Activated naive CD8-positive, alpha-beta T cell treated with anti-CD3 and anti-CD28 coated beads, Interleukin-2, amount 50 U/mL, for 24 hours (primary cell): ENCODE results near the gene P2RX2.
A peak's percentile ranks its signal among the peaks of the same experiment; 100 is the strongest.

Experiments
- ATAC-seq: fragments of 150-1000 bp; cut with Tn5 transposase; one replicate; pipeline ENCODE4 v1.10.0; 2021
- DNase-seq: peaks from one replicate; pipeline ENCODE4 v3.0.0; 2021
- H3K27ac Mint-ChIP-seq: one replicate; pipeline ENCODE4 v1.8.0; 2021; ENCODE audit warnings: mild to moderate bottlenecking, mixed read lengths
- H3K27me3 Mint-ChIP-seq: one replicate; pipeline ENCODE4 v1.8.0; 2021; ENCODE audit warnings: mixed read lengths
- H3K36me3 Mint-ChIP-seq: one replicate; pipeline ENCODE4 v1.8.0; 2021; ENCODE audit warnings: low read depth, mixed read lengths
- H3K4me1 Mint-ChIP-seq: one replicate; pipeline ENCODE4 v1.8.0; 2021; ENCODE audit warnings: mixed read lengths
- H3K4me3 Mint-ChIP-seq: one replicate; pipeline ENCODE4 v1.8.0; 2021; ENCODE audit warnings: mild to moderate bottlenecking, moderate library complexity, mixed read lengths
- H3K9me3 Mint-ChIP-seq: one replicate; pipeline ENCODE4 v1.8.0; 2021; ENCODE audit warnings: mixed read lengths

P2RX2 gene

DNA sequence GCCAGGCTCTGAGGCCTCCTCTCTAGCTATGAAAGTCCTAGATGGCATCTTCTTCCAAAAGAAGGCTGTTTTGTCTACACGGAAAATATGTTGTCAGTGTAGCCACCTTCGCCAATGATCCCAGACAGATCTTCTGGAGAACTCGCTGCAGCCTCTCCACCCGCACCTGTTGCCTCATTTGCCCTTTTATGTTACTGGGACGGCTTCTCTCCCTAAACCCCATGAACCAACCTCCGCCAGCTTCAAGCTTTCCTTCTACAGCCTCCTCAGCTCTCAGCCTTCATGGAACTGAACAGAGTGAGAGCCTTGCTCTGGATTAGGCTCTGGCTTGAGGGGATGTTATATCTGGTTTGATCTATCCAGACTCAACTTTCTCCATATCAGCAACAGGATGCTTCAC lies 10.8 kb downstream of the P2RX2 start:
- ATAC-seq, result no peak
- Mint-ChIP-seq H3K27ac (no peak overlapping the region), H3K9me3 (no peaks in the 10 kb centered on the region), H3K36me3 (peaks cover 46% of the 10 kb centered on the region), H3K27me3 (no peaks in the 10 kb centered on the region), H3K4me1 (no peaks in the 10 kb centered on the region), H3K4me3 (no peak overlapping the region)
- no peak for DNase-seq

DNA sequence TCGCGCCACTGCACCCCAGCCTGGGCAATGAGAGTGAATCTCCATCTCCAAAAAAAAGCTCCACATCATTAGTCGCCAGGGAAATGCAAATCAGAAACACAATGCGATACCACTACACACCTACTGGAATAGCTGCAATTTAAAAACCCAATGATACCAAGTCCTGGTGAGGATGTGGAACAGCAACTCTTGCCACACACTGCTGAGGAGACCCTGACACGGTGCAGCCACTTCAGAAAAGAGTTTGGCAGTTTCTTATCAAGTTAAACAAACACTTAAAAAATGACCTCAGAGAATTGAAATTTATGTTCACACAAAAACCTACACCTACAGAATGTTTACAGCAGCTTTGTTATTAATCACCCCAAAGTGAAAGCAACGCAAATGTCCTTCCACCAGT lies 12.1 kb downstream of the P2RX2 start:
- no peak for DNase-seq
- Mint-ChIP-seq H3K27ac (no peak overlapping the region), H3K27me3 (no peaks in the 10 kb centered on the region), H3K4me3 (no peak overlapping the region), H3K9me3 (no peaks in the 10 kb centered on the region), H3K4me1 (no peaks in the 10 kb centered on the region), H3K36me3 (peaks cover 53% of the 10 kb centered on the region)
- no peak for ATAC-seq

DNA sequence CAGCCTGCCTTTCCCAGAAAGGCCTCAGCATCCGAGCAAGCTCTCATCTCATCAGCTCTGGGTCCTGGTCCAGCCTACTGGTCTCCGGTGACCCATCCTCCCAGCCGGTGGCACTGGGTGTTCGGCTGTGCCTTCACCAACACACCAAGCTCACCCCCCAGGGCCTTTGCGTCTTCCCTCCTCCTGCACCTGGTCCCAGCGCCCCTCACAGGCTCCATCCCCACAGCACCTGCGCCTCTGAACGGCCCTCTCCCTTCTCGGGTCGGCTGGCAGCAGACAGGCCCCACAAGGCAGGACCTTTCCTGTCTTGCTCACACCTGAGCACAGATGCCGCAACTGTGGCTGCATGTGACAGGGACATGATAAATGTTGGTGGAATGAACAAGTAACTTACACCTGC lies 13.1 kb downstream of the P2RX2 start:
- ATAC-seq (no peak), DNase-seq (no peak)
- peaks cover 61% of the 10 kb centered on the region for H3K36me3 Mint-ChIP-seq
- H3K4me3 Mint-ChIP-seq, result no peak overlapping the region
- H3K9me3 Mint-ChIP-seq, result no peaks in the 10 kb centered on the region
- no peaks in the 10 kb centered on the region for H3K4me1 Mint-ChIP-seq
- no peaks in the 10 kb centered on the region for H3K27me3 Mint-ChIP-seq
- peak overlapping the region; percentile 24 for H3K27ac Mint-ChIP-seq

DNA sequence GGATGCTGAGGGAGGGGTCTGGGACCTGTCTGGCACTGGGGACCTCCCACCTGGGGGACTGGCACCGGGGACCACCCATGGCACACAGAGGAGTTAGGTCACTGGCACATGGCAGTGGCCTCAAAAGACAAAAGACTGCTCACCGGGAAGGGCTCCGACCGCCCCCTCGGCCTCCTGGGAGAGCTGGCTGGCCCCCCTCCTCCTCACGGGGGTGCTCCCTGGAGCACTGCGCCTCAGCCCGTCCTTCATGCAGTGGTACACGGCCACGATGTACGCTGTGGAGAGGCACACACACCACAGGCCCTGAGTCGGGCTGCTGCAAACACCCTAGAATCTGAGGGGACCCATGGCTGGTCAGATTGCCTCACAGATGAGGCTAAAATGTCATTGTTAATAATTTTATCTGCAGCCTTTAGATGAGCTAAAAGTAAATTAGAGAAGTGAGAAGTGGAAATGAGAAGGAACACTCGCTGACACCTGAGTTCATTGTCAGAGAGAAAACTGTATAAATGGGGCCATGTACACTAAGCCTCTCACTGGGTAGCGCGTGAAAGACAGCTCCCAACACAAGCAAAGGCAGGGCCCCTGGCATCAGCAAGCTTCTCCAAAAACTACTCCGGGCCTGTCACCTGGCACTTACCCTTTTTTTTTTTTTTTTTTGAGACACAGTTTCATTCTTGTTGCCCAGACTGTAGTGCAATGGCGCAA lies 14.1 kb downstream of the P2RX2 start:
- Mint-ChIP-seq H3K36me3 (peaks cover 69% of the 10 kb centered on the region), H3K4me3 (no peak overlapping the region), H3K27ac (no peak overlapping the region), H3K9me3 (no peaks in the 10 kb centered on the region), H3K4me1 (no peaks in the 10 kb centered on the region), H3K27me3 (no peaks in the 10 kb centered on the region)
- DNase-seq (no peak), ATAC-seq (no peak)

DNA sequence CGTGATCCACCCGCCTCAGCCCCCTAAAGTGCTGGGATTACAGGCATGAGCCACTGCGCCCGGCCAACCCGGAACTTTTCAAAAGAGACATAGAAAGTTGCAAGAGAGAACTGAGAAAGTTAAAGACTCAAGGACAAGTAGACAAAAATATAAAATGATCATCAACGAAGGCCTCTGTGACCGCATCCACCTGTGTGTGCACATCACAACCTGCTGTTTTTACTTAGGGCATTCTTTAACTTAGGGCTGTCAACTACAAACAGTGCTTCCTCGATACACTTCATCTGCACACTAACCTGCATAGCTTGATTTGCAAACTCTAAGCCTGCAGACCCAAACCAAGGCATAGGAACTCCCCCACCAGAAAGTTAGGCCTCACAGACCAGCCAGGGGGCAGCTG lies 14.8 kb downstream of the P2RX2 start:
- DNase-seq (no peak), ATAC-seq (no peak)
- no peak overlapping the region for H3K4me3 Mint-ChIP-seq
- H3K27ac Mint-ChIP-seq, result no peak overlapping the region
- H3K4me1 Mint-ChIP-seq, result no peaks in the 10 kb centered on the region
- H3K9me3 Mint-ChIP-seq, result no peaks in the 10 kb centered on the region
- H3K27me3 Mint-ChIP-seq, result no peaks in the 10 kb centered on the region
- peaks cover 73% of the 10 kb centered on the region for H3K36me3 Mint-ChIP-seq

DNA sequence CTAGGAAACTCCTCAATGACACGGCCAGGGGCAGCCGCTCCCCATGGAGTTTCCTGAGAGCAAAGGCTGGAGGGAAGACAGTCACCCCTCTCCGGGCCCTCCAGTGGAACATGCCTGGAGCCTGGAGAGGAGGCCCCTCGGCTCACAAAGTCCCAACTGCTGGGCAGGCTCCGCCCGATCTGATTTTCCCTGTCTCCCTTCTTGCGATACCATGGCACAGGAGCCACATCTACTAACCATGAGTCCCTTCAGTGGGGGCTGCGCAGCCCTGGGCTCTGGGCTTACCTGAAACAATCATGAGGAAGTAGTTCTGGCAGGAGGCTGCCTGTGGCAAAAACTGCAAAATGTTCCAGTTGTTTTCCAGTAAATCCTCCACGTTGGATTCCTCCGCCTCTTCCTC lies 15.3 kb downstream of the P2RX2 start:
- DNase-seq (no peak), ATAC-seq (no peak)
- no peaks in the 10 kb centered on the region for H3K27me3 Mint-ChIP-seq
- H3K9me3 Mint-ChIP-seq, result no peaks in the 10 kb centered on the region
- H3K4me3 Mint-ChIP-seq, result no peak overlapping the region
- no peaks in the 10 kb centered on the region for H3K4me1 Mint-ChIP-seq
- peaks cover 75% of the 10 kb centered on the region for H3K36me3 Mint-ChIP-seq
- H3K27ac Mint-ChIP-seq, result no peak overlapping the region

DNA sequence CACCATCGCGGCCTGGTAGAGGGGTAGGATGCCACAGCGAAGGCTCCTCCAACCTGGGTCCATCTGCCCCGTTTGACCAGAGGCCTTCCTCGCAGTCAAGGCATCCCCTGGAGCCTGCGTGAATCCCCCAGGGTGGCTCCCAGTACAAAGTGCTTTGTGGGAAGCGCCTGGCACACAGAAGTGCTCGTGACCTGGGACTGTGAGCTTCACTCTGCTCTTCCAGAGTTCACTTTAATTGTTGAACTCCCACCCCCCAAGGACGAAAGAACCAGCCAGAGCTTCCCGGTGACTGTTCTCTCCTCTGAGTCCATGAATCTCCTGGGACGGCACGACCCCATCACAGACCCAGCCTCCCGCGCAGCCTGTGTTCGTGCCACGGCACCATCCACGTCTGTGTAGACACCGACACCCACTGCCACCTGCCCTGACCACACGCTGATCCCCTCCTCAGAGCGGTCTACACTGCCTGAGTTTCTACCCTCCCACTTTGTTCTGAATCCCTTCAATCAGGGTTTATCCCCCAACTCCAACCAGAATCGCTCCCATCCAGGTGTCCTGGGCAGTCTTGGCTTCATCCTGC lies 15.9 kb downstream of the P2RX2 start:
- no peak overlapping the region for H3K4me3 Mint-ChIP-seq
- no peak overlapping the region for H3K27ac Mint-ChIP-seq
- peaks cover 72% of the 10 kb centered on the region for H3K36me3 Mint-ChIP-seq
- DNase-seq (no peak), ATAC-seq (no peak)
- no peaks in the 10 kb centered on the region for H3K9me3 Mint-ChIP-seq
- H3K4me1 Mint-ChIP-seq, result no peaks in the 10 kb centered on the region
- H3K27me3 Mint-ChIP-seq, result no peaks in the 10 kb centered on the region

DNA sequence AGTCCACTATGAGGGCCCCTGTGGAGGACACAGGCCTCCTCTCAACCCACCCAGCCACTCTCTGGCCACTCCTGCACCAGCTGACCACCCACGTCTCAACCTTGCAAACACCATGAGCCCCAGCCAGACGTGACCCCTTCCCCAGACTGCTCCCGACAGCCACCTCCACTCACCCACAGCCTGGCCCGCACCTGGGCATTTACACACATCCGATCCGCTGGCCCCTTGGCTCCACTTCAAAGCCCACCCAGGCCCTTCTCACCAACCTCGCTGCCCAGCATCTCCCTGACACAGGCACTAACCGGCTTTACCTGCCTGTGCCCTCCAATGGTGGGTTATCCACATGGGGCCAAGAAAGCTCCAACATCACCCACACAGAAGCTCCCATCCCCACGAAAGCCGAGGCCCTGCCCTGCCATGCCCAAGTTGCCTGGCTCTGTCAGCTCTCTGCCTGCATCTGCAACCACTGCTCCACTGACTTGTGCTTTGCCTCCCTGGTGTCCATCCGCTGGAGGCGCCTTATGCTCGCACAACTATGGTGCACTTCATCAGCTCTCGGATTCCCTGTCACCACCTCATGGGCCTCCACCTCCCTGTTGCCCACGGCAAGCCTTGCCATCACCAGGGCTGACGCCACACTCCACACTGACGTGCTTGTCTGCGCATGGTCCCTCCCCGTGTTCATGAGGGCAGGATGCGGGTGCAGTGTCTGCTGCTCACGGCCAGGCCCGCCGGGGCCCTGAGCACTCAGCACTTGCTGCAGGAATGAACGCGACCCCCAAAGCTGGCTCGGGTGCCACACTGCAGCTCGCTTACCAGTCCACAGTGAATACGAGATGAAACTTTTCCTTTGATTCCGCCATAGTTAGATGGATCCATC lies 16.7 kb downstream of the P2RX2 start:
- no peak overlapping the region for H3K27ac Mint-ChIP-seq

DNA sequence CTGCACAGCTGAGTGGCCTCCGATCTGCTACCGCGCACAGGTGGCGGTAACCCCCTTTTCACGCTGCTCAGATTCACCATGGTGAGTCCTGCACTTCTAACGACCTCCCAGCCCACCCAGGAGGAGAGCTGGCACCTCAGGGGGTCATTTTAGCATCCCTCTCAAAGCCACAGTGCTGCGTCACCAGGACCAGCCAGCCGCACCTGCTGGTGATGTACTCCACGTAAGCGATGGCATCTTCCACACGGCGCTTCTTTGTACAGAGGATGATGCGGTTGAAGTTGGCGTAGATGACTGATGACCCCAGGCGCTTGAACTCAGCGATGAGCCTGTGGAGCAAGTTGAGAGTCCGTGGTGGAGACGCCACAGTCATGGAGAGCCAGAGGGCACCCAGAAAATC lies 19.2 kb downstream of the P2RX2 start:
- Mint-ChIP-seq H3K4me1 (peaks cover 1% of the 10 kb centered on the region), H3K9me3 (no peaks in the 10 kb centered on the region), H3K27ac (no peak overlapping the region), H3K36me3 (peaks cover 62% of the 10 kb centered on the region), H3K4me3 (no peak overlapping the region), H3K27me3 (no peaks in the 10 kb centered on the region)
- ATAC-seq, result no peak
- no peak for DNase-seq

More for the DNA sequence above, 16.7 kb downstream of the P2RX2 start:
- DNase-seq (no peak), ATAC-seq (no peak)
- H3K36me3 Mint-ChIP-seq, result peaks cover 66% of the 10 kb centered on the region
- H3K4me3 Mint-ChIP-seq, result no peak overlapping the region
- H3K27me3 Mint-ChIP-seq, result no peaks in the 10 kb centered on the region
- H3K4me1 Mint-ChIP-seq, result no peaks in the 10 kb centered on the region
- no peaks in the 10 kb centered on the region for H3K9me3 Mint-ChIP-seq

DNA sequence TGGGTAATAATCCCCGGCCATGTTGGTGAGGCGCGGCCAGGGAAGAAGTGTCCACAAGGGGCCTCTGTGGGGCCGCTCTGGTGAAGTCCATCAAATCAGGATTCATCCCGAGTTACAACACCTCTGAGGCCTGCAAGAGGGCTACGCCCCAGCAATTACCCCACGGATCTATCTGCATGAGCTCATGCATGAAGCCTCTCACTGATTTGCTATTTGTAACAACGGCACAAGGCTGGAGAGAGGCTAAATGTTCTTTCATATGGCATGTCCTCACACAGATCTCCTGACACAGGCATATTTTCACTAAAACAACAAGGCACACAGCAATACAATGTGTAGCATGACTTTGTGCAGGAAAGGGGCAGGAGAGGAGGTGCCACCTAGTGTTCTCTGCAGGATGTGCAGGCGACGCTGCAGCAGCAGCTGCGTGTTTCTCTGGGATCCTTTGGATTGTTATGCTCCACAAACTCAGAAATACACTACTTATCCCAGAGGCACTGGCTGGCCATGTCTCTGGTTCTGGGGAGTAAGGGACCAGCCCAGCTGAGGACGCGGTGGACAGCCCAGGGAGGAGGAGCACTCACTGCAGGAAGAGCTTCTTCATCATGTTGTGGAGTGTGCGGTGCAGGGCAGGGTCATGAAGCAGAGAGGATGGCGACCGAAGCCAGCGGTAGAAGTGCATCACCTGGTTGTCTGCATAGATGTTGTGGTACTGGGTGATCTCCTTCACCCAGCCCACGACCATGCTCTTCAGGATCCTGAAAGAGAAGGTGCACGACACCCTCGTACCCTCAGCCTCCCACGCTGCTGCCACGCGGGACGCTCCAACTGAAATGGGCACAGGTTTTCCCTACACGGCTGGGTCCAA lies 20.2 kb downstream of the P2RX2 start:
- Mint-ChIP-seq H3K4me3 (no peak overlapping the region), H3K36me3 (peaks cover 66% of the 10 kb centered on the region), H3K27me3 (no peaks in the 10 kb centered on the region), H3K9me3 (no peaks in the 10 kb centered on the region), H3K4me1 (peaks cover 1% of the 10 kb centered on the region), H3K27ac (no peak overlapping the region)
- peak; percentile 25 for ATAC-seq
- no peak for DNase-seq

DNA sequence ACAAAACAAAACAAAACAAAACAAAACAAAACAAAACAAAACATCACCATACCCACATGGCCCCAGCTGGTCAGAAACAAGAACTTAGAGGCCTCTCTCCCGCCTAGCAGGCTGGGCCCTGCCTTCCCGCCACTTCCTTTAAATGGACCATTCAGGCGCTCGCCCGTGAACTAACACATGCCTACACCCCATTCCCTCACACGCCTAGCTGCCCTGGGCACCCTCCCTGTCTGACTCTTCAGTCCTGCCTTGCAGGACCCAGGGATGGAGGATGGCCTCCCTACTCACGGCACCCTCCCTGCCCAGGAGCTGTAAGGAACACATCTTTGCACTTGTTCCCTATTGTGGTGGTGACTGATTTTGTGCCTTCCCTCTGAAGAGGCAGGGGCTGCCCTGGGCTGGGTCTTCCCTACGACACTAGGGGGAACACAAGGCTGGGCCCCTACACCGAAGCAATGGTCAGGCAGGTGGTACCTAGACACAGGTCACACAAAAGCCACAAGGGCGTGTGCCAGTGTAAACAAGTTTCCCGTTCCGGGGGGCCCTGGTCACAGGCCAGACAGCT lies 21.5 kb downstream of the P2RX2 start:
- H3K27ac Mint-ChIP-seq, result peak overlapping the region; percentile 29
- ATAC-seq, result no peak
- DNase-seq, result no peak
- H3K27me3 Mint-ChIP-seq, result no peaks in the 10 kb centered on the region
- H3K4me3 Mint-ChIP-seq, result no peak overlapping the region
- peaks cover 1% of the 10 kb centered on the region for H3K4me1 Mint-ChIP-seq
- H3K9me3 Mint-ChIP-seq, result no peaks in the 10 kb centered on the region
- H3K36me3 Mint-ChIP-seq, result peaks cover 58% of the 10 kb centered on the region

DNA sequence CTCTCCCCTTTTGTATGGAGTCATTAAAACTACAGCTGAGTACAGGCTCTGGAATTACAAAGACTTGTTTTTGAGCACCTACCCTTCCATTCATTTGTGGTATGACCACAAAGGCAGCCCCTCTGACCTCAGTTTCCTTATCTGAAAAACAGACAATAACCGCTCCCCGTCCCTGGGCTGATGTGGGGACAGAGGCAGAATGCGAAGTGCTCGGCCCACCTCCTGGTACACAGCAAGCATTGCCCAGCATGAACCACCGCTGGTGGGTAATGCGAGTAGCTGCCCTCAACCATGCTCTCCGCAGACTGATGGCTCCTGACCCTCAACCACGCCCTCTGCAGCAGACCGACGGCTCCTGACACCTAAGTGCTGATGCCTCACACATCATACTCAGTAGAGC lies 22.4 kb downstream of the P2RX2 start:
- Mint-ChIP-seq H3K36me3 (peaks cover 53% of the 10 kb centered on the region), H3K4me3 (no peak overlapping the region), H3K9me3 (no peaks in the 10 kb centered on the region), H3K27me3 (no peaks in the 10 kb centered on the region), H3K27ac (no peak overlapping the region), H3K4me1 (peaks cover 1% of the 10 kb centered on the region)
- DNase-seq (no peak), ATAC-seq (no peak)

DNA sequence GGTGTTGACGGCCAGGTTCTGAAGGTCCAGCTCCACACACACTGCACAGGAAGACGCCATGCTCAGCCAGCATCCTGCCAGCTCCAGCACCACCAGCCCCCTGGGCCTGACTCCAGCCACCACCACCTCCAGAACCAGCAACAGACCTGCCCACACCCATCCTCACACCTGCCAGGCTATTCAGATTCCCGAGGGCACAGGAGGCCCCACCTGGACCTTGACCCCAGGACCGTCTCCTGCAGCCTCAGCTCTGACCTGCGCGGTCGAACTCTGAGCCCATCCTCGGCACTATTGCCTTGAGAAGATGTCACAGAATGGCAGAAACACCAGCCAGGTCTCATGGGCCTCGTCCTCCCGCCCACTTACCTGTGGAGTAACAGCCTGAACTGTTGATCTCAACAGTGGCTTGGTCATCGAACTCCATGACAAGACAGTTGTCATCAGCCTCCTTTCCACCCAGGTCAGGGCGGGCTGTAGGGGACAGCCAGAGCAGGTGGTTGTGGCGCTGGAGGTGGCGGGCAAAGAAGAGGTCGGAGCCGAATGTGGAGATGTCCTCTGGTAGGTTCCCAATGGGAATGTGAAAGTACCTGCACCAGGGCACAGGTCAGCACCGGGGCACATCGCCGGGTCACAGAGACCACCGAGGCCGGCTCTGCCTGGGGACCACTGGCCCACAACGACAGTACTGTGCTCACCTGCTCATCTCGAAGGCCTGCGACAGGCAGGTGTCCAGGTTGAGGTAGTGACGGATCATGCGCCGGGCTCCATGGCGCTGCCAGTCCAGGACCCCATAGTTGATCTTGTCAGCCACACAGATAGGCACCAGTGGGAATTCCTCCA lies 23.5 kb downstream of the P2RX2 start:
- Mint-ChIP-seq H3K4me3 (no peak overlapping the region), H3K27ac (no peak overlapping the region), H3K9me3 (no peaks in the 10 kb centered on the region), H3K27me3 (no peaks in the 10 kb centered on the region), H3K36me3 (peaks cover 51% of the 10 kb centered on the region), H3K4me1 (peaks cover 3% of the 10 kb centered on the region)
- ATAC-seq (no peak), DNase-seq (no peak)
